ENCODE data around the gene KCNAB1. TPM values are rescaled to one million over a fixed set of nuclear protein-coding genes. Genes with fewer than 3 reads are reported as not detected.

KCNAB1 gene
- total RNA-seq, 1 experiment from 2014 or later: 1.0 TPM

GRCh38 chr3:156291272-156292123 lies 171.1 kb downstream of the KCNAB1 start:
- POLR2A ChIA-PET: no interaction called here
- Mint-ChIP-seq H3K9me3 (no peaks in the 10 kb centered on the region), H3K27ac (no peak overlapping the region), H3K36me3 (no peaks in the 10 kb centered on the region), H3K27me3 (ENCODE audit: low read depth) (peaks cover 57% of the 10 kb centered on the region), H3K4me3 (peak overlapping the region; percentile 69), H3K4me1 (peaks cover 14% of the 10 kb centered on the region)
- TF ChIP-seq ATF2 (CRISPR knock-in tag; IDR thresholded peaks at IDR 0.05; ENCODE audit: borderline replicate concordance, low read depth) (no peak), EMX1 (CRISPR knock-in tag; IDR thresholded peaks at IDR 0.05) (no peak), ZSCAN18 (CRISPR knock-in tag; IDR thresholded peaks at IDR 0.05) (no peak), FOXP1 (CRISPR knock-in tag; IDR thresholded peaks at IDR 0.05; ENCODE audit: borderline replicate concordance) (0 out of 2 replicates have a peak, but pooled peaks have one; percentile 42), ERG (CRISPR knock-in tag; IDR thresholded peaks at IDR 0.05) (no peak), CTCF (IDR thresholded peaks at IDR 0.05) (no peak), ZNF121 (CRISPR knock-in tag; IDR thresholded peaks at IDR 0.05) (no peak)
- peak; percentile 85 for ATAC-seq
- CTCF ChIA-PET: interaction anchor here (0.8 to 1.8 kb wide), 7 partner anchors 15 to 139 kb away, joined by 3 to 9 read pairs (median 4); no protein-coding TSS in a partner anchor
- peak; percentile 48 for DNase-seq (ENCODE audit: low spot score)

- POLR2A ChIA-PET: no interaction called here
- TF ChIP-seq IRF2 (CRISPR knock-in tag; IDR thresholded peaks at IDR 0.05; ENCODE audit: borderline replicate concordance, low read depth): no peak
- TF ChIP-seq CTCF (IDR thresholded peaks at IDR 0.05): no peak
- TF ChIP-seq CDX4 (CRISPR knock-in tag; IDR thresholded peaks at IDR 0.05; ENCODE audit: borderline replicate concordance): no peak
- no peak for TF ChIP-seq ZNF263 (CRISPR knock-in tag; IDR thresholded peaks at IDR 0.05; ENCODE audit: low read depth)
- TF ChIP-seq EMX1 (CRISPR knock-in tag; IDR thresholded peaks at IDR 0.05): no peak
- no peak for TF ChIP-seq TP53 (CRISPR knock-in tag; IDR thresholded peaks at IDR 0.05)
- TF ChIP-seq FOXK1 (CRISPR knock-in tag; IDR thresholded peaks at IDR 0.05): no peak
- TF ChIP-seq RORB (CRISPR knock-in tag; IDR thresholded peaks at IDR 0.05): no peak
- TF ChIP-seq E2F1 (CRISPR knock-in tag; IDR thresholded peaks at IDR 0.05): no peak
- no peak for TF ChIP-seq PRDM15 (CRISPR knock-in tag; IDR thresholded peaks at IDR 0.05)
- TF ChIP-seq JAZF1 (CRISPR knock-in tag; IDR thresholded peaks at IDR 0.05): no peak
- TF ChIP-seq FOXJ3 (CRISPR knock-in tag; IDR thresholded peaks at IDR 0.05; ENCODE audit: borderline replicate concordance): no peak
- TF ChIP-seq MXD4 (CRISPR knock-in tag; IDR thresholded peaks at IDR 0.05; ENCODE audit: borderline replicate concordance): no peak
- no peak for TF ChIP-seq TEAD1 (CRISPR knock-in tag; IDR thresholded peaks at IDR 0.05)
These were observed 173.2 kb downstream of the KCNAB1 start for GRCh38 chr3:156293566-156293965.

More at GRCh38 chr3:156293566-156293965, 173.2 kb downstream of the KCNAB1 start:
- CTCF ChIA-PET: interaction anchor here (0.8 kb wide), 1 partner anchor 89 kb away, joined by 3 read pairs; no protein-coding TSS in a partner anchor
- DNase-seq (ENCODE audit: low spot score) (no peak), ATAC-seq (no peak)
- H3K36me3 Mint-ChIP-seq: no peaks in the 10 kb centered on the region
- H3K9me3 Mint-ChIP-seq: no peaks in the 10 kb centered on the region
- no peak overlapping the region for H3K27ac Mint-ChIP-seq
- H3K27me3 Mint-ChIP-seq (ENCODE audit: low read depth): peaks cover 52% of the 10 kb centered on the region
- no peak overlapping the region for H3K4me3 Mint-ChIP-seq
- H3K4me1 Mint-ChIP-seq: peaks cover 14% of the 10 kb centered on the region

Measured in WTC11 (cell line).